GM19025 (cell line): ENCODE measurements around the gene TNS3.

Experiments
- ATAC-seq: cut with Tn5 transposase; IDR thresholded peaks from one replicate; pipeline ENCODE4 v1.9.1; 2021; ENCODE audit warnings: mild to moderate bottlenecking, low read depth, moderate library complexity; ENCODE audit not compliant: unreplicated experiment

TNS3 gene

DNA sequence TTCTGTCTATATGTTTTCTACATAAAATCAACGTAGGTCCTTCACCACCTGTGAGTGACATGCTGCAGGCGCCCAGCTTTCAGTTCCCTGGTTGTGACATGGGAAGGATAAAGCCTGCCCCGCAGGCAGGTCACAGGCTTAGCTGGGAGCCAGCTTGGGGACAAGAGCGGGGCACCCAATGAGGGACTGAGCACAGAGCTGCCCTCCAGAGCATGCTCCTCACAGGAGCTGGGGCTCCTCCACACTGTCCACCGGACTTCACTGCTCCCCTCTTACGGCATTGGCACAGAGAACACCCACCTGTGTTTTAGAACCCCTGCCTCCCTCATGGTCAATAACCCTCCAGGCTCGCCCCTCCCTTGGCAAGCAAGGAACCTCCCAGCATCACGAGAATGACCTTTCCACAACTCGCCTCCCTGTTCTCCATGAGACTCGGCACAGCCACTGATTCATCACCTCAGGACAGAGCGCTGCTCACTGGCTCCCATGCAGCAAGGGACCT lies 187.1 kb downstream of the TNS3 start:
- ATAC-seq = no peak

DNA sequence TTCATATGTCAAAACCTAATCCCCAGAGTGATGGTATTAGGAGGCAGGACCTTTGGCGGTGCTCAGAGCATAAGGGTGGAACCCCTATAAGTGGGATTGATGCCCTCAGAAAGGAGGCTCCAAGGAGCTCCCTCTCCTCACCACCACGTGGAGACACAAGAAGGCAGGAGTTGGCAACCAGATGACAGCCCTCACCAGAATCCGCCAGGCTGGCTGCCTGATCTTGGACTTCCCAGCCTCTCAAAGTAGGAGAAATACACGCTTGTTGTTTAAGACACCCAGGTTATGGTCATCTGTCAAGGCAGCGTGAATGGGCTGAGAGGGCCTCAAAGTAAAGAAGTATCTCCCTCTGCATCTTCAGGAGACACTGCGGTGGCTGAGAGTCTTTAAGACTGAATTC lies 187.7 kb downstream of the TNS3 start:
- no peak for ATAC-seq

DNA sequence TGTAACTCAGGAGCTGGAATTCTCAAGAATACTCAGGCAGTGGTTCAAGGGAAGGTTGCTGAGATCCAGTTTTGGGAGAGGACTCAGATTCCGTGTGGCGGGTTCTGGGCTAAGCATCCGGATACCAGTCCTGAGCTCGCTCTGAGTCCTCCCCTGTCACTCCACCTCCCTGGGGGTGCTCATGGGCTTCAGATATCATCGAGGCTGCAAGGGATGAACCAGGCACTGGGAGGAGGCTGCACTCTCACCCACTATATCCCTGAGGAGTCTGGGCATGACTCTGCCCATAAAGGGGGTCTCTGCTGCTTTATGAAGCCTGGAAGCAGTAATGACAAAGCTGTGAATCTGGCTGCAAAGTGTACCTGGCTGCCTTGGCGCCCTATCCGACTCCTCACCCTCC lies 188.5 kb downstream of the TNS3 start:
- ATAC-seq = no peak

DNA sequence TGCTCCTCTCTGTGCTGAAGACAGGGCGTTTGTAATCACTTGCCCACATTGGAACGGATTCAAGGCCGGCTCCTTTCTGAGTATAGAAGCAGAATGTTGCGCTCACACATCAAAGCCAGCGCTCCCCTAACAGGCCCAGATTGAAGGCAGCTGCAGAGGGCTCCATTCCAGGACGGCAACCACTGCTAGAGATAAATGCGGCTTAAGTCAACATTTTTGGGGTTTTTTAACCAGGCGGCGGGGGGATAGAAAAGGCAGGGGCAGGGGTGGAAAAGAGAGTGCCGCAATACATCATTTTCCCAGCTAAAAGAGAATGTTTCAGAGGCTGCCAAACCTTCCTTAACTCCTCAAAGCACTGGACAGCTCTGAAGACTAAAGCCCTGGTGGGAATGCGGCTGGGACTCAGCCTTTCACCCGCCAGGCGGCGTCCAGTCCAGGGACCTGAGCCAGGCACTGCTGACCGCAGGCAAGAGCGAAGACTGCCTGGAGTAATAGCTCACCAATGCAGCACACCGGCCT lies 189.6 kb downstream of the TNS3 start:
- no peak for ATAC-seq

DNA sequence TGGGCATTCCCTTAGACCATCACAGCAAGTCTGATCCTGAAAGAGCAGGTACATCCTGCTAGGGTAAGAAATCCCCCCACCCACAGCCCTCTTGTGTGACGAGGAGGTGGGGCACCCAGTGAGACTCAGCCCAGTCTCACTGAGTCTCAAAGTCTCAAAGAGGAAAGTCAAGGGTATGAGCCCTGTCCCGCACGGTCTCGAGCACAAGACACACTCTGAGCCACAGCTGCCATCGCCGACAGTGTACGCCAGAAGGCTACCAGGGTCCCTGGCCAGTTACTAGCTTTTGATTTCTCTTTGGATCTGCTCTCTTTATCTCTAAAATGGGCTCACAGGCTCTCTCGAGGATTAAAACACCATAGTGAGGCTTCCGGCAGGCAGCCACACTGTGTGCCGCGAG lies 190.2 kb downstream of the TNS3 start:
- no peak for ATAC-seq

DNA sequence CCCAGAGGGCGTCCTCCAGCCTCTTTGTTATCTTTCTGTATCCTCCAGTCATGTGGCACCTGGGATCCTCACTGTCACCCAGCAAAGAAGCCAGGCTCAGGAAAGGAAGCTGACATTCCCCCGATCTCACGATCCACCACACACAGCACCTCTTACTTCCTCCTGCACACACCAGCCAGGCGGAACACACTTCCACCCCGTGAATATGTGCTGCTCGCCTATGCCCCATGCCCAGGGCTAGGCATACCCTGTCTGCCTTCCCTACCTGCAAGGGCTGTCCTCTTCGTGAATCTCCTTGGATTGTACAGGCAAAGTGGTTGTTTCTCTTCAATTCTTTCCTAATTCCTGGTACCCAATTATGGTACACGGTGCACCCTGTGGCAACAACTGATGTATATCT lies 191.0 kb downstream of the TNS3 start:
- ATAC-seq = no peak

GRCh38 chr7:47389923-47390630 lies 191.8 kb downstream of the TNS3 start:
- no peak for ATAC-seq

GRCh38 chr7:47389171-47389922 lies 192.6 kb downstream of the TNS3 start:
- no peak for ATAC-seq

GRCh38 chr7:47387506-47387905 lies 194.4 kb downstream of the TNS3 start:
- ATAC-seq = no peak

GRCh38 chr7:47386273-47386835 lies 195.6 kb downstream of the TNS3 start:
- no peak for ATAC-seq

DNA sequence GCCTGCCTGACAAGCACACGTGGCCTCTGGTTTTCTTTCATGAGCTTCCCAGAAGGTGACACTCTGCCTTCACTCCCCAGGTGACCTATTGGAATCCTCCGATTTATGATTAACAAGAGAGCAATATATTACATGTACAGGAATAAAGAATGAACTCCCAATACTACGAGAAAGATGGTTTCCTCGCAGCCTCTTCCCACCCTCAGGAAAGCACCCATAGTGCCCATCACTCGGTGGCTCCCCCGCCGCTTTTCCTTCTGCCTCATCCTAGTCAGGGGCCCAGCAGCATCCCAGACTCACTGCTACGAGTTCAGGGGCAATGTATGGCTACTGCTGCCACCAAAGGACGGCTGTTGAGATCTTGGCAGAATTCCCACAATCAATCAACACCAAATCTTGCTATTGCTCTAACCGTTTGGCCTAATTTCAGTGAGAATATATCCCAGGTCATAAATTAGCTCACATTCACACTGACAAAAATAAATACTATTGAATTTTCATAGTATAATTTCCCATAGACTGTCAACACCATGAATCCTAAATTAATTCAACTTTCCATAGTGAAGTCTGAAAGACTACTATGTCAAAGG lies 196.3 kb downstream of the TNS3 start:
- no peak for ATAC-seq

- no peak for ATAC-seq
Measured at GRCh38 chr7:47384755-47385535, 197.0 kb downstream of the TNS3 start.

- no peak for ATAC-seq
Measured at GRCh38 chr7:47383696-47384445, 198.0 kb downstream of the TNS3 start.

DNA sequence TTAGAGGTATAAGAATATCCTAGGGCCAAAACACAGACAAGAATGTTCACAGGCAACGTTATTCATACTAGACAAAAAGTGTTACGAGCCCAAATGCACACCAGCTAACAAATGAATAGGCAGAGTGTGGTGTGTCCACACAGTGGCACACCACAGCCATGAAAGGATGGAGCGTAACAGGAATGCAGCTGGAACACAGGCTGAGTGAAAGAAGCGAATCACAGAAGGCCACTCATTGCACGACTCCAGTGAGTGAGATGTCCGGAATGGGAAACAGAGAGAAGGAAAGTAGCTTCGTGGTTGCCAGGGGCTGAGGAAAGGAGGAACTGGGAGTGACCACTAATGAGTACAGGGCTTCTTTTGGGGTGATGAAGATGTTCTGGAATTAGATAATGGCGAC lies 198.8 kb downstream of the TNS3 start:
- no peak for ATAC-seq

GRCh38 chr7:47382200-47382599 lies 199.7 kb downstream of the TNS3 start:
- no peak for ATAC-seq

GRCh38 chr7:47381134-47381495 lies 200.8 kb downstream of the TNS3 start:
- no peak for ATAC-seq

DNA sequence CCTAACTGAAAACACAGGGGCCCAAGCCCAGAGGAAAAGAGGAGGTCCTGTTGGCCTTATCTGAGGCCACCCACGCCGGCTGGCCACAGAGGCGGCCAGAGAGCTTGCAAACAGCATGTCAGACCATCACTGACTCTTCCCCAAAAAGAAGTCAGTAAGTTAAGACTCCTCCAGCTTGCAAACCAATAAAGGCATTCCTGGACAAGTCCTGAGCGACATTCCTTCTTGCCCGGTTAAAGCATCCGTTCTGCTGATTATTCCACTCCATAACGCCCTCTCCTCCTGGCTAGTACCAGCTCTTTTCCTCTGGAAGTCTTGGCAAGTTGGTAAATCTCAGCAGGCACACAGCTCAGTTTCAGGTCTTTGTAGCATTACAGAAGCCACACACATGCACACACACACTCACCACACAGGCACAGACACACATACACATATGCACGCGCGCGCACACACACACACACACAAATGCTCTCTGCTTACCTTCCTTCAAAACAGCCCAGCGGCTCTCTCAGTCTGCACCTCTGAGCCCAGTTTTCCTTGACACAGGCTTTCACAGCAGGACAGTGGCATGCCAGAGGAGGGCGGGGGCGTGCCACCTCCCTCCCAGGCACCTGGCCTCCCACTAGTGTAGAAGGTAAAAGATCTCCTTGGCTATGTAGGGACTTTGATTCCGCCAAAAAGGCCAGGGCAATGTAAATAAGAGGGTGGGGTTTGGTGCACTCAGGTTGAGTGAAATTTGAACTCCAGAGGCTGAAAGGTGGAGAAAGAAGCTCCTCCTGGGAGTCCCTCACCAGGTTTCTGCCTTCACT lies 201.4 kb downstream of the TNS3 start:
- no peak for ATAC-seq

GRCh38 chr7:47379629-47380324 lies 202.1 kb downstream of the TNS3 start:
- ATAC-seq = no peak
